ENCODE measurements around the gene STIP1.

STIP1 gene

GRCh38 chr11:64185693-64186491 lies at the start of gene STIP1:
Gene STIP1 (plus strand): TSS chr11:64186171. CDS start chr11:64186262, 91 bp downstream.
- peak; percentile 100 for DNase-seq

GRCh38 chr11:64136765-64137441 lies 49.1 kb upstream of the STIP1 start:
- DNase-seq = no peak

- DNase-seq = no peak
Observed at GRCh38 chr11:64138398-64138797, 47.6 kb upstream of the STIP1 start.

GRCh38 chr11:64139049-64139448 lies 46.9 kb upstream of the STIP1 start:
- DNase-seq = no peak

GRCh38 chr11:64140082-64140481 lies 45.9 kb upstream of the STIP1 start:
- no peak for DNase-seq

GRCh38 chr11:64141081-64141783 lies 44.7 kb upstream of the STIP1 start:
- DNase-seq = no peak

GRCh38 chr11:64144587-64145472 lies 41.1 kb upstream of the STIP1 start:
- DNase-seq = no peak

- DNase-seq = peak; percentile 39
Observed at GRCh38 chr11:64146036-64146955, 39.7 kb upstream of the STIP1 start.

GRCh38 chr11:64148226-64148916 lies 37.6 kb upstream of the STIP1 start:
- peak; percentile 6 for DNase-seq

- no peak for DNase-seq
Observed at GRCh38 chr11:64148917-64149617, 36.9 kb upstream of the STIP1 start.

GRCh38 chr11:64150051-64150450 lies 35.9 kb upstream of the STIP1 start:
- DNase-seq = no peak

GRCh38 chr11:64150481-64151239 lies 35.3 kb upstream of the STIP1 start:
- no peak for DNase-seq

GRCh38 chr11:64151337-64151736 lies 34.6 kb upstream of the STIP1 start:
- no peak for DNase-seq

- peak; percentile 45 for DNase-seq
Observed at GRCh38 chr11:64152841-64153691, 32.9 kb upstream of the STIP1 start.

- no peak for DNase-seq
Observed at GRCh38 chr11:64153812-64154211, 32.2 kb upstream of the STIP1 start.

- DNase-seq = no peak
Observed at GRCh38 chr11:64156235-64157011, 29.5 kb upstream of the STIP1 start.

GRCh38 chr11:64157631-64158394 lies 28.2 kb upstream of the STIP1 start:
- DNase-seq = no peak
